ENCODE data around the gene MDM4. TPM values are rescaled to one million over a fixed set of nuclear protein-coding genes. Genes with fewer than 3 reads are reported as not detected.

MDM4 gene
- total RNA-seq, 2 donors from 2014 or later: 18.1 to 18.3 TPM

GRCh38 chr1:204494281-204495077 is 21.7 kb upstream of the MDM4 start, which contains the start of gene PIK3C2B:
Gene PIK3C2B (minus strand): TSS chr1:204494805. CDS start chr1:204469802, 25,003 bp downstream.
- H3K36me3 ChIP-seq: no peaks in the 10 kb centered on the region
- H3K27me3 ChIP-seq: no peaks in the 10 kb centered on the region
- no peaks in the 10 kb centered on the region for H3K9me3 ChIP-seq
- peak within 1 kb of the TSS; percentile 89 for H3K27ac ChIP-seq
- TF ChIP-seq CTCF (IDR thresholded peaks at IDR 0.05): peak; percentile 51 to 71
- peak within 1 kb of the TSS; percentile 60 to 83 for H3K4me3 ChIP-seq
- peaks cover 0 to 30% of the 10 kb centered on the region in 2 donors for H3K4me1 ChIP-seq
- DNase-seq (ENCODE audit: low spot score): peak; percentile 84

- peak overlapping the region; percentile 60 to 83 for H3K4me3 ChIP-seq
- H3K9me3 ChIP-seq: no peaks in the 10 kb centered on the region
- peaks cover 0 to 30% of the 10 kb centered on the region in 2 donors for H3K4me1 ChIP-seq
- no peaks in the 10 kb centered on the region for H3K36me3 ChIP-seq
- H3K27me3 ChIP-seq: no peaks in the 10 kb centered on the region
- H3K27ac ChIP-seq: peak overlapping the region; percentile 89
- TF ChIP-seq CTCF (IDR thresholded peaks at IDR 0.05): no peak
- no peak for DNase-seq (ENCODE audit: low spot score)
These were observed 21.0 kb upstream of the MDM4 start for GRCh38 chr1:204495078-204495753.

GRCh38 chr1:204495777-204496176 is 20.4 kb upstream of the MDM4 start:
- Histone ChIP-seq H3K4me3 (no peak overlapping the region), H3K27me3 (no peaks in the 10 kb centered on the region), H3K9me3 (no peaks in the 10 kb centered on the region), H3K27ac (no peak overlapping the region), H3K36me3 (no peaks in the 10 kb centered on the region), H3K4me1 (peaks cover 0 to 30% of the 10 kb centered on the region in 2 donors)
- DNase-seq (ENCODE audit: low spot score): no peak
- TF ChIP-seq CTCF (IDR thresholded peaks at IDR 0.05): no peak

- Histone ChIP-seq H3K36me3 (no peaks in the 10 kb centered on the region), H3K27me3 (no peaks in the 10 kb centered on the region), H3K4me3 (no peak overlapping the region), H3K27ac (no peak overlapping the region), H3K4me1 (peaks cover 0 to 6% of the 10 kb centered on the region in 2 donors), H3K9me3 (no peaks in the 10 kb centered on the region)
- no peak for DNase-seq (ENCODE audit: low spot score)
- TF ChIP-seq CTCF (IDR thresholded peaks at IDR 0.05): no peak
These were observed 17.2 kb upstream of the MDM4 start for GRCh38 chr1:204498981-204499380.

- Histone ChIP-seq H3K4me3 (no peak overlapping the region), H3K27me3 (no peaks in the 10 kb centered on the region), H3K9me3 (no peaks in the 10 kb centered on the region), H3K27ac (no peak overlapping the region), H3K4me1 (peaks cover 0 to 6% of the 10 kb centered on the region in 2 donors), H3K36me3 (no peaks in the 10 kb centered on the region)
- TF ChIP-seq CTCF (IDR thresholded peaks at IDR 0.05): no peak
- DNase-seq (ENCODE audit: low spot score): no peak
These were observed 16.4 kb upstream of the MDM4 start for GRCh38 chr1:204499511-204500468.
